ENCODE measurements around the gene ZNF462. TPM values are rescaled to one million over a fixed set of nuclear protein-coding genes. Genes with fewer than 3 reads are reported as not detected.

The ZNF462 gene
- total and polyA plus RNA-seq, 2 of the 13 experiments (the other 11 are each of a cell fraction or from before 2014, with no cell fraction given) = not detected

DNA sequence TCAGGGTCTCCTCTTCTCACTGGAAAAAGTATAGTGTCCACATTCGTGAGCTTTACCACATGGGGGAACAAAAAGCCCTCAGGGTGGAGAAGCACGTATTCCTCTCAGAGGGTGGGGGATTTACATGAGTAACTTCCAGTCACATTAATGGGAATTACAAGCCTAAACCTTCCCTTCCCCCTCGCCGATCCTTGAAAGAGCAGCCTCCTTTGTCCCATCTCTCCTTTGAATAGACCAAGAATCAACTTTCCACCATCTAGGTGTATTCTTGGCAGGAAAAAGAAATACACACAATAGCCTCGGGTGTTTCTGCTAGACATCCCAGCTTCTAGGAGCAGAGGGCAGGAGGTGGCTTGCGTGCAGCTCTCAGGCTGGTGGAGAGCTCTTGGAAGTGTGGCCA lies 144.4 kb downstream of the ZNF462 start:
- Histone ChIP-seq H3K4me1 (ENCODE audit: insufficient read depth, low read length) (no peaks in the 10 kb centered on the region), H3K27ac (ENCODE audit: extremely low read length, insufficient read depth, low read length) (no peak overlapping the region), H4K20me1 (ENCODE audit: insufficient read depth, low read length) (no peaks in the 10 kb centered on the region), H3K27me3 (ENCODE audit: control insufficient read depth in 1 of 2, insufficient read depth in 2 of 2, low read length in 2 of 2) (0 out of 5 replicates have a peak, but pooled peaks cover 0 to 10% of the 10 kb centered on the region in 2 experiments), H3K4me3 (replicated peaks in 1 of 3; ENCODE audit: insufficient read depth in 1 of 3, low read depth in 2 of 3, low read length in 3 of 3) (no peak overlapping the region), H3K9ac (ENCODE audit: insufficient read depth, low read depth, low read length) (no peak overlapping the region), H3K79me2 (ENCODE audit: insufficient read depth, low read length) (no peaks in the 10 kb centered on the region), H3K4me2 (ENCODE audit: low read depth, low read length) (no peak overlapping the region), H3K36me3 (replicated peaks in 1 of 2; ENCODE audit: control insufficient read depth in 1 of 2, insufficient read depth in 2 of 2, low read length in 2 of 2) (no peaks in the 10 kb centered on the region), H3K9me3 (ENCODE audit: low read length) (no peaks in the 10 kb centered on the region), H2AFZ (ENCODE audit: low read length) (no peak overlapping the region)
- CTCF ChIA-PET (ENCODE audit: low intra/inter-chr PET ratio, low total read pairs) = no interaction called here
- no peak for FAIRE-seq
- intact Hi-C loops (cut with micrococcal nuclease; ENCODE audit: unreplicated experiment) = no loop called here
- TF ChIP-seq NFATC3 (CRISPR knock-in tag; IDR thresholded peaks at IDR 0.05) (no peak), CBFB (CRISPR knock-in tag; IDR thresholded peaks at IDR 0.05) (no peak)
- TF ChIP-seq, protein P1, sequence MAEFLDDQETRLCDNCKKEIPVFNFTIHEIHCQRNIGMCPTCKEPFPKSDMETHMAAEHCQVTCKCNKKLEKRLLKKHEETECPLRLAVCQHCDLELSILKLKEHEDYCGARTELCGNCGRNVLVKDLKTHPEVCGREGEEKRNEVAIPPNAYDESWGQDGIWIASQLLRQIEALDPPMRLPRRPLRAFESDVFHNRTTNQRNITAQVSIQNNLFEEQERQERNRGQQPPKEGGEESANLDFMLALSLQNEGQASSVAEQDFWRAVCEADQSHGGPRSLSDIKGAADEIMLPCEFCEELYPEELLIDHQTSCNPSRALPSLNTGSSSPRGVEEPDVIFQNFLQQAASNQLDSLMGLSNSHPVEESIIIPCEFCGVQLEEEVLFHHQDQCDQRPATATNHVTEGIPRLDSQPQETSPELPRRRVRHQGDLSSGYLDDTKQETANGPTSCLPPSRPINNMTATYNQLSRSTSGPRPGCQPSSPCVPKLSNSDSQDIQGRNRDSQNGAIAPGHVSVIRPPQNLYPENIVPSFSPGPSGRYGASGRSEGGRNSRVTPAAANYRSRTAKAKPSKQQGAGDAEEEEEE (CRISPR knock-in tag; IDR thresholded peaks at IDR 0.05; ENCODE audit: borderline replicate concordance) = no peak
- WGBS (ENCODE audit: low lambda C conversion rate) = 7% methylated on average over 4 of the region's 6 CpGs
- no peak for DNase-seq (ENCODE audit: low spot score)
- no TSS peak for BruUV-seq (replicated peaks)
- in situ Hi-C loops (cut with HindIII; ENCODE audit: extremely low pct_ligation_motif_present, low pct_unique_long_range_greater_than_20kb) = no loop called here
- POLR2A ChIA-PET = no interaction called here
- no peak for ATAC-seq

DNA sequence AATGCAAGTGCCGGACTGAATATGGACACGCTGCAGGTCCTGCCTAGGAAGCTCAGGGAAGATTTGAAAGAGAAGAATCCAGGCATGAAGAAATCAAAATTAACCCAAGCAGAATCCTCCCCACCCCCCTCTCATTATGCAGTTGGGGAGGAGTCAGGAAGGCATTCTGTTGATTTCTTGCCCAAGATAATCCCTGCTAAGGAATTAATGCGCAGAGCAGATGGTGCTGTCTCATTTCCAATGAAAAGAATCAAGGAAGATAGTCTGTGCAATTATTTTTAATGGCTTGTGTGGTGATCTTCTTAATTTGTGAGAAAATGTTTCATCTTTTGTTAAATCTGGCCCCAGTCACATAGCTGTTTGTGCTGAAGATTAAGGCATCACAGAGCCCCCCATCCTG lies 145.0 kb downstream of the ZNF462 start:
- intact Hi-C loops (cut with micrococcal nuclease; ENCODE audit: unreplicated experiment) = no loop called here
- in situ Hi-C loops (cut with HindIII; ENCODE audit: extremely low pct_ligation_motif_present, low pct_unique_long_range_greater_than_20kb) = no loop called here
- H3K9ac ChIP-seq (ENCODE audit: insufficient read depth, low read depth, low read length) = no peak overlapping the region
- FAIRE-seq (no peak), DNase-seq (ENCODE audit: low spot score) (no peak), ATAC-seq (no peak)
- no peak overlapping the region for H3K4me2 ChIP-seq (ENCODE audit: low read depth, low read length)
- no peaks in the 10 kb centered on the region for H4K20me1 ChIP-seq (ENCODE audit: insufficient read depth, low read length)
- no peak overlapping the region for H2AFZ ChIP-seq (ENCODE audit: low read length)
- H3K9me3 ChIP-seq (ENCODE audit: low read length) = no peaks in the 10 kb centered on the region
- ChIA-PET POLR2A (no interaction called here), CTCF (ENCODE audit: low intra/inter-chr PET ratio, low total read pairs) (no interaction called here)
- H3K27ac ChIP-seq (ENCODE audit: extremely low read length, insufficient read depth, low read length) = no peak overlapping the region
- BruUV-seq (replicated peaks) = no TSS peak
- H3K36me3 ChIP-seq (replicated peaks in 1 of 2; ENCODE audit: control insufficient read depth in 1 of 2, insufficient read depth in 2 of 2, low read length in 2 of 2) = no peaks in the 10 kb centered on the region
- H3K4me1 ChIP-seq (ENCODE audit: insufficient read depth, low read length) = no peaks in the 10 kb centered on the region
- no peaks in the 10 kb centered on the region for H3K79me2 ChIP-seq (ENCODE audit: insufficient read depth, low read length)
- WGBS (ENCODE audit: low lambda C conversion rate) = 16% methylated on average over 3 of the region's 3 CpGs
- TF ChIP-seq ZNF543 (CRISPR knock-in tag; IDR thresholded peaks at IDR 0.05) (no peak), ZNF350 (CRISPR knock-in tag; IDR thresholded peaks at IDR 0.05; ENCODE audit: borderline replicate concordance, low read depth) (no peak), ZFP1 (CRISPR knock-in tag; IDR thresholded peaks at IDR 0.05) (no peak), RAD21 (CRISPR knock-in tag; IDR thresholded peaks at IDR 0.05) (no peak), MAF1 (CRISPR knock-in tag; IDR thresholded peaks at IDR 0.05; ENCODE audit: borderline replicate concordance) (no peak), ZBTB7A (CRISPR knock-in tag; IDR thresholded peaks at IDR 0.05) (no peak), SATB2 (CRISPR knock-in tag; IDR thresholded peaks at IDR 0.05) (no peak)
- TF ChIP-seq, protein P2, sequence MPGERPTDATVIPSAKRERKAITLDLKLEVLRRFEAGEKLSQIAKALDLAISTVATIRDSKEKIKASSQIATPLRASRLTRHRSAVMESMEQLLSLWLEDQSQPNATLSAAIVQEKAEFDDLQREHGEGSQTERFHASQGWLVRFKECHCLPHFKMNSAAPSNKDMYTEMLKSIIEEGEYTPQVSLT (CRISPR knock-in tag; IDR thresholded peaks at IDR 0.05; ENCODE audit: borderline replicate concordance, low read depth) = no peak
- TF ChIP-seq, protein P3, sequence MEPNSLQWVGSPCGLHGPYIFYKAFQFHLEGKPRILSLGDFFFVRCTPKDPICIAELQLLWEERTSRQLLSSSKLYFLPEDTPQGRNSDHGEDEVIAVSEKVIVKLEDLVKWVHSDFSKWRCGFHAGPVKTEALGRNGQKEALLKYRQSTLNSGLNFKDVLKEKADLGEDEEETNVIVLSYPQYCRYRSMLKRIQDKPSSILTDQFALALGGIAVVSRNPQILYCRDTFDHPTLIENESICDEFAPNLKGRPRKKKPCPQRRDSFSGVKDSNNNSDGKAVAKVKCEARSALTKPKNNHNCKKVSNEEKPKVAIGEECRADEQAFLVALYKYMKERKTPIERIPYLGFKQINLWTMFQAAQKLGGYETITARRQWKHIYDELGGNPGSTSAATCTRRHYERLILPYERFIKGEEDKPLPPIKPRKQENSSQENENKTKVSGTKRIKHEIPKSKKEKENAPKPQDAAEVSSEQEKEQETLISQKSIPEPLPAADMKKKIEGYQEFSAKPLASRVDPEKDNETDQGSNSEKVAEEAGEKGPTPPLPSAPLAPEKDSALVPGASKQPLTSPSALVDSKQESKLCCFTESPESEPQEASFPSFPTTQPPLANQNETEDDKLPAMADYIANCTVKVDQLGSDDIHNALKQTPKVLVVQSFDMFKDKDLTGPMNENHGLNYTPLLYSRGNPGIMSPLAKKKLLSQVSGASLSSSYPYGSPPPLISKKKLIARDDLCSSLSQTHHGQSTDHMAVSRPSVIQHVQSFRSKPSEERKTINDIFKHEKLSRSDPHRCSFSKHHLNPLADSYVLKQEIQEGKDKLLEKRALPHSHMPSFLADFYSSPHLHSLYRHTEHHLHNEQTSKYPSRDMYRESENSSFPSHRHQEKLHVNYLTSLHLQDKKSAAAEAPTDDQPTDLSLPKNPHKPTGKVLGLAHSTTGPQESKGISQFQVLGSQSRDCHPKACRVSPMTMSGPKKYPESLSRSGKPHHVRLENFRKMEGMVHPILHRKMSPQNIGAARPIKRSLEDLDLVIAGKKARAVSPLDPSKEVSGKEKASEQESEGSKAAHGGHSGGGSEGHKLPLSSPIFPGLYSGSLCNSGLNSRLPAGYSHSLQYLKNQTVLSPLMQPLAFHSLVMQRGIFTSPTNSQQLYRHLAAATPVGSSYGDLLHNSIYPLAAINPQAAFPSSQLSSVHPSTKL (CRISPR knock-in tag; IDR thresholded peaks at IDR 0.05) = no peak
- TF ChIP-seq, protein P4, sequence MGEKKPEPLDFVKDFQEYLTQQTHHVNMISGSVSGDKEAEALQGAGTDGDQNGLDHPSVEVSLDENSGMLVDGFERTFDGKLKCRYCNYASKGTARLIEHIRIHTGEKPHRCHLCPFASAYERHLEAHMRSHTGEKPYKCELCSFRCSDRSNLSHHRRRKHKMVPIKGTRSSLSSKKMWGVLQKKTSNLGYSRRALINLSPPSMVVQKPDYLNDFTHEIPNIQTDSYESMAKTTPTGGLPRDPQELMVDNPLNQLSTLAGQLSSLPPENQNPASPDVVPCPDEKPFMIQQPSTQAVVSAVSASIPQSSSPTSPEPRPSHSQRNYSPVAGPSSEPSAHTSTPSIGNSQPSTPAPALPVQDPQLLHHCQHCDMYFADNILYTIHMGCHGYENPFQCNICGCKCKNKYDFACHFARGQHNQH (CRISPR knock-in tag; IDR thresholded peaks at IDR 0.05) = no peak
- H3K27me3 ChIP-seq (ENCODE audit: control insufficient read depth in 1 of 2, insufficient read depth in 2 of 2, low read length in 2 of 2) = 0 out of 5 replicates have a peak, but pooled peaks cover 0 to 10% of the 10 kb centered on the region in 2 experiments
- no peak overlapping the region for H3K4me3 ChIP-seq (replicated peaks in 1 of 3; ENCODE audit: insufficient read depth in 1 of 3, low read depth in 2 of 3, low read length in 3 of 3)
